Neural cell (in vitro differentiated cells): Measurements from ENCODE around the gene PRKCQ. TPM values are rescaled to one million over a fixed set of nuclear protein-coding genes. Genes with fewer than 3 reads are reported as not detected.

Experiments
- H2AFZ ChIP-seq: fragments of 200-600, 300-800 bp; sonication (generic), shearing (Covaris generic); 2 replicates; pipeline ENCODE4 v1.6.0; 2014; ENCODE audit warnings: low read depth, mild to moderate bottlenecking, antibody characterized with exemption, low read length, moderate library complexity
- H3F3A ChIP-seq: fragments of 200-600 bp; shearing (Covaris generic); 2 replicates; pipeline ENCODE4 v1.6.1; 2016; ENCODE audit warnings: mild to moderate bottlenecking, moderate library complexity, mixed read lengths, antibody characterized with exemption, low read length; ENCODE audit not compliant: insufficient read depth, poor library complexity, severe bottlenecking
- H3K27ac ChIP-seq: fragments of 200-600, 300-800 bp; sonication (generic), shearing (Covaris generic); 2 replicates; pipeline ENCODE4 v1.5.1; 2014; ENCODE audit warnings: mild to moderate bottlenecking, low read length, moderate library complexity
- H3K27me3 ChIP-seq: fragments of 300-800, 200-600 bp; sonication (generic), shearing (Covaris generic); 2 replicates; pipeline ENCODE4 v1.6.0; 2014; ENCODE audit warnings: mild to moderate bottlenecking, low read depth, low read length, moderate library complexity; ENCODE audit not compliant: insufficient read depth
- H3K36me3 ChIP-seq: fragments of 300-800, 200-600 bp; sonication (generic), shearing (Covaris generic); 2 replicates; pipeline ENCODE4 v1.5.1; 2014; ENCODE audit warnings: mild to moderate bottlenecking, antibody characterized with exemption, low read length, moderate library complexity; ENCODE audit not compliant: insufficient read depth
- H3K4me2 ChIP-seq: fragments of 300-800, 200-600 bp; sonication (generic), shearing (Covaris generic); 2 replicates; pipeline ENCODE4 v1.6.0; 2014; ENCODE audit warnings: mild to moderate bottlenecking, low read length
- H3K4me3 ChIP-seq: fragments of 300-800, 200-600 bp; sonication (generic), shearing (Covaris generic); 2 replicates; pipeline ENCODE4 v1.5.1; 2014; ENCODE audit warnings: mild to moderate bottlenecking, low read length, moderate library complexity
- H3K79me2 ChIP-seq: fragments of 200-600 bp; shearing (Covaris generic); replicated peaks from 2 replicates; pipeline ENCODE4 v1.6.0; 2014; ENCODE audit warnings: mild to moderate bottlenecking, low read length, moderate library complexity; ENCODE audit not compliant: insufficient read depth
- H3K9ac ChIP-seq: fragments of 300-800, 200-600 bp; sonication (generic), shearing (Covaris generic); 2 replicates; pipeline ENCODE4 v1.6.1; 2016; ENCODE audit warnings: mild to moderate bottlenecking, low read length, mixed read lengths
- H3K9me2 ChIP-seq: fragments of 200-600 bp; shearing (Covaris generic); 2 replicates; pipeline ENCODE4 v1.6.1; 2016; ENCODE audit warnings: mild to moderate bottlenecking, low read length, mixed read lengths; ENCODE audit not compliant: insufficient read depth
- H3K9me3 ChIP-seq: fragments of 200-600, 300-800 bp; sonication (generic), shearing (Covaris generic); 2 replicates; pipeline ENCODE4 v1.6.1; 2016; ENCODE audit warnings: mild to moderate bottlenecking, mixed run types, low read length, moderate library complexity, mixed read lengths
- H4K20me1 ChIP-seq: fragments of 200-600 bp; shearing (Covaris generic); 2 replicates; pipeline ENCODE4 v1.6.1; 2016; ENCODE audit warnings: mild to moderate bottlenecking, mixed run types; ENCODE audit not compliant: insufficient read depth
- CTCF ChIP-seq: fragments of 450-650 bp; IDR thresholded peaks from 2 replicates; pipeline ENCODE4 v1.5.1; 2014; ENCODE audit warnings: antibody characterized with exemption, mild to moderate bottlenecking, moderate library complexity; ENCODE audit not compliant: poor library complexity, severe bottlenecking
- EP300 ChIP-seq: fragments of 450-650 bp; conservative IDR thresholded peaks from 2 replicates; pipeline ENCODE4 v1.6.1; 2014; ENCODE audit warnings: antibody characterized with exemption, mild to moderate bottlenecking, moderate library complexity; ENCODE audit not compliant: poor library complexity, severe bottlenecking
- EZH2 ChIP-seq: fragments of 200-600, 300-800 bp; shearing (Covaris generic), sonication (generic); IDR thresholded peaks from 2 replicates; pipeline ENCODE4 v1.6.1; 2014; ENCODE audit warnings: antibody characterized with exemption, low read length, borderline replicate concordance, mild to moderate bottlenecking; ENCODE audit not compliant: insufficient read depth, poor library complexity, severe bottlenecking
- MXI1 ChIP-seq: fragments of 450-650 bp; conservative IDR thresholded peaks from 2 replicates; pipeline ENCODE4 v1.6.1; 2014; ENCODE audit warnings: antibody characterized with exemption, mild to moderate bottlenecking; ENCODE audit not compliant: poor library complexity, severe bottlenecking
- POLR2AphosphoS5 ChIP-seq: IDR thresholded peaks from 2 replicates; pipeline ENCODE4 v1.6.1; 2012
- RAD21 ChIP-seq: fragments of 450-650 bp; conservative IDR thresholded peaks from 2 replicates; pipeline ENCODE4 v1.6.1; 2014; ENCODE audit warnings: antibody characterized with exemption, mild to moderate bottlenecking, moderate library complexity
- SMC3 ChIP-seq: fragments of 450-650 bp; conservative IDR thresholded peaks from 2 replicates; pipeline ENCODE4 v1.6.1; 2014; ENCODE audit warnings: antibody characterized with exemption, mild to moderate bottlenecking, moderate library complexity; ENCODE audit not compliant: poor library complexity
- TAF1 ChIP-seq: IDR thresholded peaks from 2 replicates; pipeline ENCODE4 v1.6.1; 2012; ENCODE audit warnings: low read depth
- polyA plus RNA-seq: library from polyadenylated mRNA; depleted of rRNA; stranded (reverse); fragments of >200 nt; gene quantifications from 2 replicates; pipeline ENCODE4 v1.2.3, GENCODE V29; 2014
- TF ChIP-seq, protein P1 (sequence below): IDR thresholded peaks from 2 replicates; pipeline ENCODE4 v1.6.1; 2012; ENCODE audit warnings: borderline replicate concordance

The PRKCQ gene
- polyA plus RNA-seq, 1 donor from 2014 or later = 0.61 TPM

GRCh38 chr10:6393168-6393567 lies 186.9 kb downstream of the PRKCQ start:
- no peaks in the 10 kb centered on the region for H3F3A ChIP-seq
- no peak overlapping the region for H2AFZ ChIP-seq
- no peak overlapping the region for H3K27ac ChIP-seq

GRCh38 chr10:6390213-6390845 lies 189.7 kb downstream of the PRKCQ start:
- H3K9me2 ChIP-seq = no peaks in the 10 kb centered on the region
- no peaks in the 10 kb centered on the region for H4K20me1 ChIP-seq
- no peak overlapping the region for H3K4me3 ChIP-seq
- no peaks in the 10 kb centered on the region for H3F3A ChIP-seq
- H3K4me2 ChIP-seq = no peak overlapping the region
- H3K27me3 ChIP-seq = no peaks in the 10 kb centered on the region
- H2AFZ ChIP-seq = no peak overlapping the region
- no peak overlapping the region for H3K9ac ChIP-seq
- no peaks in the 10 kb centered on the region for H3K9me3 ChIP-seq
- H3K36me3 ChIP-seq = no peaks in the 10 kb centered on the region
- H3K27ac ChIP-seq = no peak overlapping the region
- no peaks in the 10 kb centered on the region for H3K79me2 ChIP-seq
- TF ChIP-seq EP300 (no peak), TAF1 (no peak), MXI1 (no peak), EZH2 (no peak), RAD21 (no peak), SMC3 (no peak), POLR2AphosphoS5 (no peak)
- TF ChIP-seq, protein P1, sequence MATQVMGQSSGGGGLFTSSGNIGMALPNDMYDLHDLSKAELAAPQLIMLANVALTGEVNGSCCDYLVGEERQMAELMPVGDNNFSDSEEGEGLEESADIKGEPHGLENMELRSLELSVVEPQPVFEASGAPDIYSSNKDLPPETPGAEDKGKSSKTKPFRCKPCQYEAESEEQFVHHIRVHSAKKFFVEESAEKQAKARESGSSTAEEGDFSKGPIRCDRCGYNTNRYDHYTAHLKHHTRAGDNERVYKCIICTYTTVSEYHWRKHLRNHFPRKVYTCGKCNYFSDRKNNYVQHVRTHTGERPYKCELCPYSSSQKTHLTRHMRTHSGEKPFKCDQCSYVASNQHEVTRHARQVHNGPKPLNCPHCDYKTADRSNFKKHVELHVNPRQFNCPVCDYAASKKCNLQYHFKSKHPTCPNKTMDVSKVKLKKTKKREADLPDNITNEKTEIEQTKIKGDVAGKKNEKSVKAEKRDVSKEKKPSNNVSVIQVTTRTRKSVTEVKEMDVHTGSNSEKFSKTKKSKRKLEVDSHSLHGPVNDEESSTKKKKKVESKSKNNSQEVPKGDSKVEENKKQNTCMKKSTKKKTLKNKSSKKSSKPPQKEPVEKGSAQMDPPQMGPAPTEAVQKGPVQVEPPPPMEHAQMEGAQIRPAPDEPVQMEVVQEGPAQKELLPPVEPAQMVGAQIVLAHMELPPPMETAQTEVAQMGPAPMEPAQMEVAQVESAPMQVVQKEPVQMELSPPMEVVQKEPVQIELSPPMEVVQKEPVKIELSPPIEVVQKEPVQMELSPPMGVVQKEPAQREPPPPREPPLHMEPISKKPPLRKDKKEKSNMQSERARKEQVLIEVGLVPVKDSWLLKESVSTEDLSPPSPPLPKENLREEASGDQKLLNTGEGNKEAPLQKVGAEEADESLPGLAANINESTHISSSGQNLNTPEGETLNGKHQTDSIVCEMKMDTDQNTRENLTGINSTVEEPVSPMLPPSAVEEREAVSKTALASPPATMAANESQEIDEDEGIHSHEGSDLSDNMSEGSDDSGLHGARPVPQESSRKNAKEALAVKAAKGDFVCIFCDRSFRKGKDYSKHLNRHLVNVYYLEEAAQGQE = no peak

More at GRCh38 chr10:6393168-6393567, 186.9 kb downstream of the PRKCQ start:
- Histone ChIP-seq H3K4me3 (no peak overlapping the region), H3K27me3 (no peaks in the 10 kb centered on the region), H4K20me1 (no peaks in the 10 kb centered on the region), H3K9me2 (no peaks in the 10 kb centered on the region), H3K9ac (no peak overlapping the region), H3K79me2 (no peaks in the 10 kb centered on the region), H3K4me2 (no peak overlapping the region), H3K36me3 (no peaks in the 10 kb centered on the region), H3K9me3 (no peaks in the 10 kb centered on the region)
- TF ChIP-seq MXI1 = no peak
- no peak for TF ChIP-seq EZH2
- no peak for TF ChIP-seq TAF1
- TF ChIP-seq RAD21 = no peak
- TF ChIP-seq, protein P1 = no peak
- no peak for TF ChIP-seq SMC3
- no peak for TF ChIP-seq EP300
- TF ChIP-seq CTCF = no peak
- no peak for TF ChIP-seq POLR2AphosphoS5
